Psoas muscle (tissue), 8 donors: ENCODE measurements around the gene RCOR1. TPM values are rescaled to one million over a fixed set of nuclear protein-coding genes. Genes with fewer than 3 reads are reported as not detected.

Experiments used
- ATAC-seq, 4 donors: fragments of 200-7000 bp; cut with Tn5 transposase; one replicate each; pipeline ENCODE4 v1.9.1; 2020; ENCODE audit warnings: moderate library complexity in 3 of 4, mild to moderate bottlenecking in 2 of 4
- DNase-seq, 2 donors: peaks; one replicate each; pipeline ENCODE4 v3.0.0-alpha.2; 2020
- H3K27ac ChIP-seq: fragments of 200-600 bp; one replicate; pipeline ENCODE4 v1.8.0; 2022
- H3K27me3 ChIP-seq, 3 donors: fragments of 200-600 bp in 1 of 3; one replicate each; pipeline versions ENCODE4 v1.6.1 to v1.8.0; 2013 to 2022; ENCODE audit warnings: low read length in 2 of 3, mild to moderate bottlenecking in 2 of 3, moderate library complexity in 1 of 3; ENCODE audit not compliant: insufficient read depth in 3 of 3
- H3K36me3 ChIP-seq, 2 donors: fragments of 200-600 bp in 1 of 2; one replicate each; pipeline versions ENCODE4 v1.6.1 to v1.8.0; 2013 to 2022; ENCODE audit warnings: low read depth in 1 of 2, mild to moderate bottlenecking in 1 of 2, moderate library complexity in 1 of 2; ENCODE audit not compliant: insufficient read depth in 1 of 2
- H3K4me1 ChIP-seq: fragments of 200-600 bp; one replicate; pipeline ENCODE4 v1.8.0; 2022
- H3K4me3 ChIP-seq: fragments of 200-600 bp; one replicate; pipeline ENCODE4 v1.8.0; 2022; ENCODE audit warnings: mild to moderate bottlenecking
- H3K9me3 ChIP-seq: fragments of 200-600 bp; one replicate; pipeline ENCODE4 v1.8.0; 2022
- CTCF ChIP-seq: fragments of 200-600 bp; IDR thresholded peaks from one replicate; pipeline ENCODE4 v1.8.0; 2022; ENCODE audit warnings: antibody characterized with exemption
- WGBS, 3 donors: extraction: QIAGEN DNeasy Blood & Tissue Kit; methylation state at CpG; one replicate each; pipeline versions ENCODE4 v1.1.6 to v1.1.7; 2013; 5-methylcytosine and 5-hydroxymethylcytosine counted together
- intact Hi-C, 2 donors: fragments of 100-400 bp; cut with DNase I; formaldehyde crosslinking; loops; one replicate each; pipeline versions ENCODE4 v1.11.0 to v1.14.2; 2022
- polyA plus RNA-seq, 3 donors: library from polyadenylated mRNA; stranded (reverse); fragments of 200-250 nt; gene quantifications; one replicate each; pipeline ENCODE4 v1.2.3, GENCODE V29; 2013
- total RNA-seq, 4 donors: library from RNA; stranded (reverse); fragmentation: NEBNext Ultra II Directional in 2 of 4; extraction: Animal tissue kit (Norgen Biotek cat#: 25700) in 2 of 4; gene quantifications; one replicate each; pipeline versions ENCODE4 v1.2.1 to v1.2.4, GENCODE V29; 2021 to 2023
- donor health status: healthy with polysubstance abuse.
- donor health status: DM: no; HTN: no; CAD: no; lungs with moderate emphysema.
- donor health status: Bipolar disorder and iron deficiency.
- donor health status: healthy.
- donor health status: DM: yes; HTN: yes; CAD: no.
- donor health status: DM: no; HTN: no; CAD: no.
- donor health status: DM: no; HTN: no; CAD: no.
- donor health status: DM: yes; HTN: yes; CAD: no.

The RCOR1 gene
- total and polyA plus RNA-seq, 7 donors: 6.0 to 17.7 (median 14.3) TPM

GRCh38 chr14:102622262-102622885 is 29.9 kb downstream of the RCOR1 start:
- intact Hi-C loops: no loop called here
- DNase-seq (no peak), ATAC-seq (no peak)
- Histone ChIP-seq H3K9me3 (no peaks in the 10 kb centered on the region), H3K27me3 (no peaks in the 10 kb centered on the region), H3K4me3 (no peak overlapping the region), H3K36me3 (no peaks in the 10 kb centered on the region), H3K4me1 (no peaks in the 10 kb centered on the region), H3K27ac (no peak overlapping the region)
- WGBS, 3 donors: 72 to 74% (median 73%) methylated on average over 10 of the region's 10 CpGs
- TF ChIP-seq CTCF: no peak

- TF ChIP-seq CTCF: no peak
- no peaks in the 10 kb centered on the region for H3K36me3 ChIP-seq
- no peak for DNase-seq
- no peaks in the 10 kb centered on the region for H3K9me3 ChIP-seq
- H3K4me1 ChIP-seq: peaks cover 9% of the 10 kb centered on the region
- intact Hi-C loops: no loop called here
- H3K27ac ChIP-seq: no peak overlapping the region
- no peak overlapping the region for H3K4me3 ChIP-seq
- no peaks in the 10 kb centered on the region for H3K27me3 ChIP-seq
- WGBS, 3 donors: 97 to 99% (median 97%) methylated on average over 3 of the region's 3 CpGs
- no peak for ATAC-seq
Measured at GRCh38 chr14:102624666-102625065, 32.2 kb downstream of the RCOR1 start.

GRCh38 chr14:102625564-102626296 is 33.3 kb downstream of the RCOR1 start:
- no peaks in the 10 kb centered on the region for H3K9me3 ChIP-seq
- intact Hi-C loops: no loop called here
- no peaks in the 10 kb centered on the region for H3K36me3 ChIP-seq
- no peak overlapping the region for H3K4me3 ChIP-seq
- no peaks in the 10 kb centered on the region for H3K27me3 ChIP-seq
- H3K27ac ChIP-seq: no peak overlapping the region
- ATAC-seq (no peak), DNase-seq (no peak)
- TF ChIP-seq CTCF: no peak
- 92 to 95% (median 93%) methylated on average over 6 of the region's 6 CpGs for WGBS, 3 donors
- H3K4me1 ChIP-seq: peaks cover 20% of the 10 kb centered on the region

GRCh38 chr14:102626530-102626929 is 34.1 kb downstream of the RCOR1 start:
- Histone ChIP-seq H3K27ac (no peak overlapping the region), H3K27me3 (no peaks in the 10 kb centered on the region), H3K36me3 (no peaks in the 10 kb centered on the region), H3K4me1 (peaks cover 20% of the 10 kb centered on the region), H3K9me3 (no peaks in the 10 kb centered on the region), H3K4me3 (no peak overlapping the region)
- WGBS, 3 donors: 74 to 79% (median 78%) methylated on average over 1 of the region's 1 CpG
- no peak for TF ChIP-seq CTCF
- DNase-seq: no peak
- intact Hi-C loops: no loop called here
- no peak for ATAC-seq
